Endodermal cell (in vitro differentiated cells): ENCODE measurements around the gene IGF2BP3. TPM values are rescaled to one million over a fixed set of nuclear protein-coding genes. Genes with fewer than 3 reads are reported as not detected.
A peak's percentile ranks its signal among the peaks of the same experiment; 100 is the strongest.

Experiments used
- DNase-seq: peaks from one replicate; pipeline ENCODE4 v3.0.0-alpha.2; 2017
- H3K27ac ChIP-seq: 2 replicates; pipeline ENCODE4 v1.5.1; 2013; ENCODE audit warnings: mild to moderate bottlenecking, low read depth, low read length, moderate library complexity
- H3K27me3 ChIP-seq: 2 replicates; pipeline ENCODE4 v1.6.1; 2013; ENCODE audit warnings: mild to moderate bottlenecking, low read length, moderate library complexity; ENCODE audit not compliant: insufficient read depth, control insufficient read depth, poor library complexity, severe bottlenecking
- H3K36me3 ChIP-seq: 2 replicates; pipeline ENCODE4 v1.7.0; 2013; ENCODE audit warnings: mild to moderate bottlenecking, low read length, moderate library complexity; ENCODE audit not compliant: control insufficient read depth, insufficient read depth
- H3K4me1 ChIP-seq: one replicate; pipeline ENCODE4 v1.7.0; 2013; ENCODE audit warnings: low read length; ENCODE audit not compliant: control insufficient read depth, insufficient read depth
- H3K4me3 ChIP-seq: 2 replicates; pipeline ENCODE4 v1.5.1; 2013; ENCODE audit warnings: mild to moderate bottlenecking, low read length, moderate library complexity
- H3K9ac ChIP-seq: 2 replicates; pipeline ENCODE4 v1.6.1; 2013; ENCODE audit warnings: mild to moderate bottlenecking, low read length, moderate library complexity; ENCODE audit not compliant: poor library complexity, severe bottlenecking; ENCODE audit errors: extremely low read depth
- H3K9me3 ChIP-seq: 2 replicates; pipeline ENCODE4 v1.6.1; 2013; ENCODE audit warnings: mild to moderate bottlenecking, low read length, moderate library complexity; ENCODE audit not compliant: control insufficient read depth
- H3K27ac Mint-ChIP-seq: 2 replicates; pipeline ENCODE4 v1.8.0; 2020; ENCODE audit warnings: mixed read lengths
- H3K27me3 Mint-ChIP-seq: 2 replicates; pipeline ENCODE4 v1.8.0; 2021; ENCODE audit warnings: mild to moderate bottlenecking, mixed read lengths; ENCODE audit not compliant: insufficient read depth
- H3K36me3 Mint-ChIP-seq: 2 replicates; pipeline ENCODE4 v1.8.0; 2020; ENCODE audit warnings: low read depth, mixed read lengths
- H3K4me1 Mint-ChIP-seq: 2 replicates; pipeline ENCODE4 v1.8.0; 2020; ENCODE audit warnings: mixed read lengths
- H3K4me3 Mint-ChIP-seq: 2 replicates; pipeline ENCODE4 v1.8.0; 2020; ENCODE audit warnings: mild to moderate bottlenecking, moderate library complexity, mixed read lengths
- H3K9me3 Mint-ChIP-seq: 2 replicates; pipeline ENCODE4 v1.8.0; 2020; ENCODE audit warnings: mild to moderate bottlenecking, mixed read lengths
- CTCF ChIP-seq: fragments of 200-600 bp; sonication (generic); conservative IDR thresholded peaks from 2 replicates; pipeline ENCODE4 v1.5.0; 2021; ENCODE audit warnings: antibody characterized with exemption, mild to moderate bottlenecking
- WGBS, 2 experiments: methylation state at CpG; one replicate each; pipeline versions ENCODE4 v1.1.5 to v1.1.7; 2013; ENCODE audit warnings: missing lambda C conversion rate in 2 of 2, mixed read lengths in 1 of 2; ENCODE audit not compliant: insufficient coverage in 1 of 2, insufficient read length in 1 of 2; 5-methylcytosine and 5-hydroxymethylcytosine counted together
- total RNA-seq, 2 donors: library from RNA; stranded (reverse); fragmentation: NEBNext Ultra II Directional in 1 of 2; extraction: Animal tissue kit (Norgen Biotek cat#: 25700) in 1 of 2; gene quantifications; 2 replicates in 1 of 2; 3 replicates in 1 of 2; pipeline ENCODE4 v1.2.1, GENCODE V29; 2021

IGF2BP3 gene
- total RNA-seq, 2 donors from 2014 or later = 114 to 123 TPM

- H3K27ac Mint-ChIP-seq = peak overlapping the region; percentile 95
- peaks cover 21% of the 10 kb centered on the region for H3K4me1 Mint-ChIP-seq
- H3K27me3 Mint-ChIP-seq = no peaks in the 10 kb centered on the region
- Histone ChIP-seq H3K9me3 (no peaks in the 10 kb centered on the region), H3K4me3 (peak overlapping the region; percentile 99), H3K27me3 (no peaks in the 10 kb centered on the region), H3K27ac (peak overlapping the region; percentile 27), H3K4me1 (no peaks in the 10 kb centered on the region), H3K9ac (peak overlapping the region; percentile 93), H3K36me3 (no peaks in the 10 kb centered on the region)
- H3K9me3 Mint-ChIP-seq = no peaks in the 10 kb centered on the region
- no peak for TF ChIP-seq CTCF
- H3K36me3 Mint-ChIP-seq = no peaks in the 10 kb centered on the region
- H3K4me3 Mint-ChIP-seq = peak overlapping the region; percentile 94
- DNase-seq = no peak
- 0 to 4% methylated on average over 1 to 5 of the region's 6 CpGs for WGBS, 2 experiments
These were observed 1.8 kb upstream of the IGF2BP3 start for GRCh38 chr7:23472046-23472445.

GRCh38 chr7:23471106-23471859 lies 992 bp upstream of the IGF2BP3 start:
- Histone ChIP-seq H3K27ac (peak overlapping the region; percentile 91), H3K4me1 (no peaks in the 10 kb centered on the region), H3K27me3 (no peaks in the 10 kb centered on the region), H3K36me3 (no peaks in the 10 kb centered on the region), H3K9ac (peak overlapping the region; percentile 93), H3K9me3 (no peaks in the 10 kb centered on the region), H3K4me3 (peak overlapping the region; percentile 99)
- Mint-ChIP-seq H3K27me3 (no peaks in the 10 kb centered on the region), H3K27ac (peak overlapping the region; percentile 98), H3K4me3 (peak overlapping the region; percentile 94), H3K9me3 (no peaks in the 10 kb centered on the region), H3K4me1 (peaks cover 16% of the 10 kb centered on the region), H3K36me3 (no peaks in the 10 kb centered on the region)
- no peak for TF ChIP-seq CTCF
- DNase-seq = peak; percentile 97
- WGBS, 2 experiments = 0% methylated on average over 10 to 44 of the region's 44 CpGs

GRCh38 chr7:23469961-23470250 lies 385 bp downstream of the IGF2BP3 start:
- WGBS, 2 experiments = 0% methylated on average over 10 to 18 of the region's 18 CpGs
- Histone ChIP-seq H3K4me1 (no peaks in the 10 kb centered on the region), H3K9me3 (no peaks in the 10 kb centered on the region), H3K27ac (peak overlapping the region; percentile 91), H3K36me3 (no peaks in the 10 kb centered on the region), H3K4me3 (peak overlapping the region; percentile 98), H3K27me3 (no peaks in the 10 kb centered on the region), H3K9ac (peak overlapping the region; percentile 90)
- no peaks in the 10 kb centered on the region for H3K27me3 Mint-ChIP-seq
- H3K36me3 Mint-ChIP-seq = peaks cover 2% of the 10 kb centered on the region
- H3K4me3 Mint-ChIP-seq = peak overlapping the region; percentile 94
- no peaks in the 10 kb centered on the region for H3K9me3 Mint-ChIP-seq
- H3K4me1 Mint-ChIP-seq = peaks cover 23% of the 10 kb centered on the region
- H3K27ac Mint-ChIP-seq = peak overlapping the region; percentile 98
- no peak for TF ChIP-seq CTCF
- DNase-seq = peak; percentile 63
